K562 (cell line): ENCODE results near the gene LRRIQ4. TPM values are rescaled to one million over a fixed set of nuclear protein-coding genes. Genes with fewer than 3 reads are reported as not detected.

Experiments
- BRD9 ChIP-seq: fragments of 450-650 bp; IDR thresholded peaks from 2 replicates; pipeline ENCODE4 v1.6.1; 2018; ENCODE audit warnings: low read depth; ENCODE audit not compliant: partially characterized antibody
- CXXC5 ChIP-seq: fragments of 250-450 bp; sonication (Bioruptor Pico); IDR thresholded peaks from 2 replicates; pipeline ENCODE4 v1.8.0; 2022; ENCODE audit warnings: inconsistent platforms, mild to moderate bottlenecking, moderate library complexity
- ESRRA ChIP-seq: fragments of 450-650 bp; IDR thresholded peaks from 2 replicates; pipeline ENCODE4 v1.6.1; 2014; ENCODE audit warnings: low read depth, mild to moderate bottlenecking, moderate library complexity, borderline replicate concordance
- FOXA3 ChIP-seq, 2 experiments: fragments of 450-650 bp in 1 of 2; sonication (generic) in 1 of 2; formaldehyde crosslinking; IDR thresholded peaks in 1 of 2; conservative IDR thresholded peaks in 1 of 2; 2 replicates each; pipeline versions ENCODE4 v1.4.0 to v1.8.0; 2020 to 2022; ENCODE audit warnings: mild to moderate bottlenecking in 2 of 2, missing genetic modification reagents in 1 of 2
- HDAC1 ChIP-seq, 2 experiments: fragments of 450-650 bp; IDR thresholded peaks; 2 replicates each; pipeline ENCODE4 v1.6.1; 2016 to 2017; ENCODE audit warnings: inconsistent platforms in 1 of 2, mild to moderate bottlenecking in 1 of 2, moderate library complexity in 1 of 2
- NBN ChIP-seq: fragments of 450-650 bp; IDR thresholded peaks from 2 replicates; pipeline ENCODE4 v1.6.1; 2016; ENCODE audit warnings: low read depth, mild to moderate bottlenecking
- NFIC ChIP-seq: fragments of 450-650 bp; IDR thresholded peaks from 2 replicates; pipeline ENCODE4 v1.6.1; 2017; ENCODE audit warnings: mild to moderate bottlenecking, inconsistent platforms
- RBM17 ChIP-seq: fragments of 200-400 bp; formaldehyde crosslinking; IDR thresholded peaks from 2 replicates; pipeline ENCODE4 v1.6.1; 2017; ENCODE audit warnings: low read depth, mild to moderate bottlenecking, low read length, borderline replicate concordance
- SMAD2 ChIP-seq: fragments of 150-350 bp; IDR thresholded peaks from 2 replicates; pipeline ENCODE4 v1.6.1; 2014; ENCODE audit warnings: low read depth, mild to moderate bottlenecking, low read length
- SOX6 ChIP-seq: fragments of 450-650 bp; IDR thresholded peaks from 2 replicates; pipeline ENCODE4 v1.6.1; 2014; ENCODE audit warnings: mild to moderate bottlenecking
- XRCC3 ChIP-seq: fragments of 450-650 bp; IDR thresholded peaks from 2 replicates; pipeline ENCODE4 v1.6.1; 2017; ENCODE audit warnings: mild to moderate bottlenecking, moderate library complexity
- ZFPM2 ChIP-seq: fragments of 250-450 bp; sonication (Bioruptor Pico); IDR thresholded peaks from 2 replicates; pipeline ENCODE4 v1.5.1; 2022; ENCODE audit warnings: mild to moderate bottlenecking
- polyA plus RNA-seq, 8 experiments: library from polyadenylated mRNA; depleted of rRNA in 4 of 8; stranded (reverse) in 5 of 8; unstranded in 3 of 8; fragments of >200 nt; fragmentation: Nextera tagmentation in 2 of 8; fragmentation: Illumina TruSeq in 1 of 8; extraction: Ambion mirVana in 2 of 8; extraction: Trizol in 1 of 8; gene quantifications; 2 replicates each; pipeline versions ENCODE4 v1.2.1 to v1.2.3, GENCODE V29; 2011 to 2014; ENCODE audit warnings: inconsistent platforms in 1 of 8, missing spikeins in 1 of 8
- total RNA-seq, 7 experiments: library from RNA; depleted of rRNA in 6 of 7; stranded (reverse); fragments of >200 nt in 6 of 7; fragmentation: Illumina TruSeq in 2 of 7; extraction: Trizol in 2 of 7; gene quantifications; 2 replicates each; pipeline versions ENCODE4 v1.2.1 to v1.2.3, GENCODE V29; 2011 to 2021; ENCODE audit warnings: low replicate concordance in 1 of 7
- TF ChIP-seq, protein P1 (sequence below): fragments of 250-450 bp; sonication (Bioruptor Pico); IDR thresholded peaks from 2 replicates; pipeline ENCODE4 v1.4.0; 2020
- TF ChIP-seq, protein P2 (sequence below), 2 experiments: fragments of 450-650 bp; IDR thresholded peaks; 2 replicates each; pipeline ENCODE4 v1.6.1; 2018; ENCODE audit warnings: mild to moderate bottlenecking in 2 of 2, low read depth in 1 of 2; ENCODE audit not compliant: partially characterized antibody in 2 of 2
- TF ChIP-seq, protein P3 (sequence below): fragments of 250-450 bp; sonication (Bioruptor Pico); IDR thresholded peaks from 2 replicates; pipeline ENCODE4 v1.4.0; 2020; ENCODE audit warnings: mild to moderate bottlenecking
- TF ChIP-seq, protein P4 (sequence below): fragments of 250-450 bp; sonication (Bioruptor Pico); IDR thresholded peaks from 2 replicates; pipeline ENCODE4 v1.9.0; 2021; ENCODE audit warnings: mild to moderate bottlenecking
- TF ChIP-seq, protein P5 (sequence below): sonication (generic); formaldehyde crosslinking; IDR thresholded peaks from 2 replicates; pipeline ENCODE4 v1.8.1; 2023; ENCODE audit warnings: mild to moderate bottlenecking, missing genetic modification reagents

LRRIQ4 gene
- total and polyA plus RNA-seq, 9 of the 15 experiments (the other 6 are each of a cell fraction or from before 2014, with no cell fraction given): not detected

DNA sequence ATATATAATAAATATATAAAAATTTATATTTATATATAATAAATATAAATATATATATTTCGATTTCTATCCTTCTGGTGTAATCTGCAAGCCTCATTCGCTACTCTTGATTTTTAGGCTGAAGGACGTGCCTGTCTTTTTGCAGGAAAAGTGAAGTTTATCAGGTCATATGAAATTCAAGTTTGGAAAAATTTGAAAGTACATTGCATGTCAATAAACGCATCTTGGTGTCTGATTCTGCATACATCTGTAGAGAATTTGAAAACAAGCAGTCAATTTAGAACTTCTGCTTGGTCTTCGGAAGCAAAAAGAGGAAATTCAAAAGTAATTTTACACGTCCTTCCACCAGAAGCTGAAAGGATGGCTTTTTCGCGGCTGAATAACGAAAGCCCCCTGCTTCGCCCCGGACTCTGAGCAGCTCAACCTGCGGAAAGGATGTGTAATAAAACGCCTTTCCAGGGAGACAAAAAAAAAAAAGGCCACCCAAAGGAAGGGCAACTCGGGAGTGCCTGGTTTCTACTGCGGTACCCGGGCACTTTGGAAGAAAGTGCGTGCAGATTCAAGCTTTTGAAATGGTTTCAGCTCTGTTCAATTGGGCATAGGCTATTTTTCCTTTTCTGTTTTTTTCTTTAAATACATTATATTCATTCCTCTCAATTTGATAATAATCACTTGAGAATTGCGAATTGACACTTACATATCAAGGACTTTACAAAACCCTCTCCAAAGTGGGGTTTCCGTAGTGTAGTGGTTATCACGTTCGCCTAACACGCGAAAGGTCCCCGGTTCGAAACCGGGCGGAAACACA is 41.0 kb upstream of the LRRIQ4 start (continued):
- TF ChIP-seq SOX6 (peak; percentile 43; the same call in 1 of the 2 replicates), SMAD2 (no peak), ZFPM2 (CRISPR knock-in tag) (no peak), BRD9 (peak; percentile 96), CXXC5 (CRISPR knock-in tag) (peak; percentile 43; the same call in 1 of the 2 replicates), FOXA3 (CRISPR knock-in tag; conservative IDR thresholded peaks at IDR 0.05 in 1 of 2, IDR thresholded peaks at IDR 0.05 in 1 of 2) (no peak), ESRRA (peak; percentile 8; the same call in 1 of the 2 replicates), RBM17 (no peak), HDAC1 (IDR thresholded peaks at IDR 0.05) (peak in 1 of 2 experiments; percentile 97; a peak in 2 of 4 replicates), NBN (peak; percentile 73), XRCC3 (no peak), NFIC (peak; percentile 65; the same call in 1 of the 2 replicates)
- TF ChIP-seq, protein P1, sequence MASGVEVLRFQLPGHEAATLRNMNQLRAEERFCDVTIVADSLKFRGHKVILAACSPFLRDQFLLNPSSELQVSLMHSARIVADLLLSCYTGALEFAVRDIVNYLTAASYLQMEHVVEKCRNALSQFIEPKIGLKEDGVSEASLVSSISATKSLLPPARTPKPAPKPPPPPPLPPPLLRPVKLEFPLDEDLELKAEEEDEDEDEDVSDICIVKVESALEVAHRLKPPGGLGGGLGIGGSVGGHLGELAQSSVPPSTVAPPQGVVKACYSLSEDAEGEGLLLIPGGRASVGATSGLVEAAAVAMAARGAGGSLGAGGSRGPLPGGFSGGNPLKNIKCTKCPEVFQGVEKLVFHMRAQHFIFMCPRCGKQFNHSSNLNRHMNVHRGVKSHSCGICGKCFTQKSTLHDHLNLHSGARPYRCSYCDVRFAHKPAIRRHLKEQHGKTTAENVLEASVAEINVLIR (CRISPR knock-in tag): no peak
- TF ChIP-seq, protein P2, sequence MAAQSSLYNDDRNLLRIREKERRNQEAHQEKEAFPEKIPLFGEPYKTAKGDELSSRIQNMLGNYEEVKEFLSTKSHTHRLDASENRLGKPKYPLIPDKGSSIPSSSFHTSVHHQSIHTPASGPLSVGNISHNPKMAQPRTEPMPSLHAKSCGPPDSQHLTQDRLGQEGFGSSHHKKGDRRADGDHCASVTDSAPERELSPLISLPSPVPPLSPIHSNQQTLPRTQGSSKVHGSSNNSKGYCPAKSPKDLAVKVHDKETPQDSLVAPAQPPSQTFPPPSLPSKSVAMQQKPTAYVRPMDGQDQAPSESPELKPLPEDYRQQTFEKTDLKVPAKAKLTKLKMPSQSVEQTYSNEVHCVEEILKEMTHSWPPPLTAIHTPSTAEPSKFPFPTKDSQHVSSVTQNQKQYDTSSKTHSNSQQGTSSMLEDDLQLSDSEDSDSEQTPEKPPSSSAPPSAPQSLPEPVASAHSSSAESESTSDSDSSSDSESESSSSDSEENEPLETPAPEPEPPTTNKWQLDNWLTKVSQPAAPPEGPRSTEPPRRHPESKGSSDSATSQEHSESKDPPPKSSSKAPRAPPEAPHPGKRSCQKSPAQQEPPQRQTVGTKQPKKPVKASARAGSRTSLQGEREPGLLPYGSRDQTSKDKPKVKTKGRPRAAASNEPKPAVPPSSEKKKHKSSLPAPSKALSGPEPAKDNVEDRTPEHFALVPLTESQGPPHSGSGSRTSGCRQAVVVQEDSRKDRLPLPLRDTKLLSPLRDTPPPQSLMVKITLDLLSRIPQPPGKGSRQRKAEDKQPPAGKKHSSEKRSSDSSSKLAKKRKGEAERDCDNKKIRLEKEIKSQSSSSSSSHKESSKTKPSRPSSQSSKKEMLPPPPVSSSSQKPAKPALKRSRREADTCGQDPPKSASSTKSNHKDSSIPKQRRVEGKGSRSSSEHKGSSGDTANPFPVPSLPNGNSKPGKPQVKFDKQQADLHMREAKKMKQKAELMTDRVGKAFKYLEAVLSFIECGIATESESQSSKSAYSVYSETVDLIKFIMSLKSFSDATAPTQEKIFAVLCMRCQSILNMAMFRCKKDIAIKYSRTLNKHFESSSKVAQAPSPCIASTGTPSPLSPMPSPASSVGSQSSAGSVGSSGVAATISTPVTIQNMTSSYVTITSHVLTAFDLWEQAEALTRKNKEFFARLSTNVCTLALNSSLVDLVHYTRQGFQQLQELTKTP (IDR thresholded peaks at IDR 0.05; ENCODE audit: low read depth in 1 of 2, partially characterized antibody in 2 of 2): peak in 1 of 2 experiments; percentile 81
- TF ChIP-seq, protein P3, sequence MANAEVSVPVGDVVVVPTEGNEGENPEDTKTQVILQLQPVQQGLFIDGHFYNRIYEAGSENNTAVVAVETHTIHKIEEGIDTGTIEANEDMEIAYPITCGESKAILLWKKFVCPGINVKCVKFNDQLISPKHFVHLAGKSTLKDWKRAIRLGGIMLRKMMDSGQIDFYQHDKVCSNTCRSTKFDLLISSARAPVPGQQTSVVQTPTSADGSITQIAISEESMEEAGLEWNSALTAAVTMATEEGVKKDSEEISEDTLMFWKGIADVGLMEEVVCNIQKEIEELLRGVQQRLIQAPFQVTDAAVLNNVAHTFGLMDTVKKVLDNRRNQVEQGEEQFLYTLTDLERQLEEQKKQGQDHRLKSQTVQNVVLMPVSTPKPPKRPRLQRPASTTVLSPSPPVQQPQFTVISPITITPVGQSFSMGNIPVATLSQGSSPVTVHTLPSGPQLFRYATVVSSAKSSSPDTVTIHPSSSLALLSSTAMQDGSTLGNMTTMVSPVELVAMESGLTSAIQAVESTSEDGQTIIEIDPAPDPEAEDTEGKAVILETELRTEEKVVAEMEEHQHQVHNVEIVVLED (CRISPR knock-in tag): no peak
- TF ChIP-seq, protein P4, sequence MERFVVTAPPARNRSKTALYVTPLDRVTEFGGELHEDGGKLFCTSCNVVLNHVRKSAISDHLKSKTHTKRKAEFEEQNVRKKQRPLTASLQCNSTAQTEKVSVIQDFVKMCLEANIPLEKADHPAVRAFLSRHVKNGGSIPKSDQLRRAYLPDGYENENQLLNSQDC (CRISPR knock-in tag): no peak
- TF ChIP-seq, protein P5, sequence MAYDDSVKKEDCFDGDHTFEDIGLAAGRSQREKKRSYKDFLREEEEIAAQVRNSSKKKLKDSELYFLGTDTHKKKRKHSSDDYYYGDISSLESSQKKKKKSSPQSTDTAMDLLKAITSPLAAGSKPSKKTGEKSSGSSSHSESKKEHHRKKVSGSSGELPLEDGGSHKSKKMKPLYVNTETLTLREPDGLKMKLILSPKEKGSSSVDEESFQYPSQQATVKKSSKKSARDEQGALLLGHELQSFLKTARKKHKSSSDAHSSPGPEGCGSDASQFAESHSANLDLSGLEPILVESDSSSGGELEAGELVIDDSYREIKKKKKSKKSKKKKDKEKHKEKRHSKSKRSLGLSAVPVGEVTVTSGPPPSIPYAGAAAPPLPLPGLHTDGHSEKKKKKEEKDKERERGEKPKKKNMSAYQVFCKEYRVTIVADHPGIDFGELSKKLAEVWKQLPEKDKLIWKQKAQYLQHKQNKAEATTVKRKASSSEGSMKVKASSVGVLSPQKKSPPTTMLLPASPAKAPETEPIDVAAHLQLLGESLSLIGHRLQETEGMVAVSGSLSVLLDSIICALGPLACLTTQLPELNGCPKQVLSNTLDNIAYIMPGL (CRISPR knock-in tag): peak; percentile 75; the same call in 1 of the 2 replicates
